Posterior cingulate gyrus (tissue), 11 donors: ENCODE data around the gene UBE2E1.

Experiments
- DNase-seq, 10 donors: peaks; one replicate each; pipeline versions ENCODE4 v3.0.0 to v3.0.0-alpha.2; 2020 to 2021; ENCODE audit warnings: mixed read lengths in 3 of 10
- intact Hi-C: fragments of 100-400 bp; cut with DNase I; formaldehyde crosslinking; loops from one replicate; pipeline ENCODE4 v1.15.1; 2023

The UBE2E1 gene

DNA sequence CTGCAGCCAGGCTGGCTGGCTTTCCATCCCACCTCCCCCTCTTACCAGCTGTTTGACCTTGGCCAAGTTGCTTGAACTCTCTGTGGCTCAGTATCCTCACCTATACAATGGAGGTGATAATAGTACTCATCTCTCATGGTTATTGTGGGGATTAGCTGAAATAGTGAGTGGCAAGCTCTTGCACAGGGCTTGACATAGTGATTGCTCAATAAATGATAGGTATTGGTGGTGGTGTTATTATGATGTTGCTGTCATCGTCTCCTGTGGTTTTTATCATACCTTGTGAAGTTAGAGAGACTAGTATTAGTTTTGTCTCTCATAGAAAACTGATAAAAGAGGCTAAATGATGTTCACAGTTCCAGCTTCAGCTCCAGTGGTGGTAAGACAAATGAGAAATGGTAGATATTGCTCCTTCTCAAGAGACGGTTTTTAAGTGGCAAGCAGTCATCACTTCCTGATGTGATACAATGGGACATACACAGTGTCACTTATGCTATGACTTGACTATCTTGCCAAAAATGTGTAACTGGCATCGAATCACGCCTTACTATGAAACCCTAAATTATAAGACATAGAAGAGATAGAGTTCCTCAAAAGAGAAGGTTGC is 12.1 kb upstream of the UBE2E1 start:
- intact Hi-C loops, result no loop called here
- DNase-seq, result no peak

DNA sequence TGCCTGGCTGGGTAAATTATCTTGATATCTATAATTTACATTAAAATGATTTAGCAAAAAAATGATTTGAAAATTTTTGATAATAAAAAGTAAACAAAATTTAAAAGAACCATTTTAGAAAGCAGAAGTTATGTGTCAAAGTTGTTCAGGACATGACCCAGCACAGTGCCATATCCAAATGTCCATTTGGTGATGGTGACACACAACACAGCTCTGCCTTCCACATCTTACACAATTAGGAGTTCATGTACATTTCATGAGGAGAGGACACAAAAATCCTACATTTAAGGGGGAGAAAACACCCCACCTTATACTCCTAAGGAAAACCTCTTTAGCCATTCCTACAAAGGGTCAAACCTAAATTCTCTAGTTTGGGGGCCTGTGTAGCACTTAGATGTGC is 10.7 kb upstream of the UBE2E1 start:
- intact Hi-C loops, result no loop called here

DNA sequence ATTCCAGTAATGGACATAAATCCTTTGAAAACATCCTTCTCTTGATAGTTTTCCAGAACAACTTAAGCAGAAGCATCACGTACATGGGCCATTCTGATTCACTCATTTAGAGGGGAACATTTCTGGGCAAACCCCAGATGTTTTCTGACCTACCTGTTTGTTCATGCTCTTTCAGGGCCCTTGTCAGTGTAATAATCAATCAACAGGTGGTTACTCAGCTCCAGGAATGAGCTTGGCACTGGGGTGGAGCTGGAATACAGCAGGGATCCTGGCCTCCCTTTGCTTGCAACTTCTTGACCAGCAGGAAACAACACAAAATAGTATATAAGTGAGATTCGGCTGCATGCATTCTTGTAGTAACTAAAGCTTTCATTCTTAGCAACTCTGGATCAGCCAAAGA is 9.2 kb upstream of the UBE2E1 start:
- DNase-seq, result no peak
- intact Hi-C loops, result no loop called here

More for the DNA sequence above, 10.7 kb upstream of the UBE2E1 start:
- DNase-seq, result no peak

DNA sequence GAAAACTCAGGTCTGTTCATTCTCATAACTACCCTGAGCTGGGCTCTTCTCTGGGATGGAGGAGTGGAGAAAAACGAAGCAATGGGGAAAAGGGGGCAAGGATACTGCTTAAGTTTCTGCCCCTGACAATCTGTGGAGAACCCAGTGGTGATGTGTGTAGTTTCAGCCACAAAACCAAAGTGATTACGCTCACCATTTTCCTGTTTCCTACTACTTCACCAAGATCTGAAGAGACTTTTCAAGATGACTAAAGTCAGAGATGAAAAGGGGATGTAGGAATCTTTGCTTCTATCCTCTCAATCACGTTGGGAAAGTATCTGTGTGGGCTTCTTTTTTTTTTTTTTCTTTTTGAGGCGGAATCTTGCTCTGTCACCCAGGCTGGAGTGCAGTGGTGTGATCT is 8.3 kb upstream of the UBE2E1 start:
- DNase-seq, result no peak
- intact Hi-C loops, result no loop called here

DNA sequence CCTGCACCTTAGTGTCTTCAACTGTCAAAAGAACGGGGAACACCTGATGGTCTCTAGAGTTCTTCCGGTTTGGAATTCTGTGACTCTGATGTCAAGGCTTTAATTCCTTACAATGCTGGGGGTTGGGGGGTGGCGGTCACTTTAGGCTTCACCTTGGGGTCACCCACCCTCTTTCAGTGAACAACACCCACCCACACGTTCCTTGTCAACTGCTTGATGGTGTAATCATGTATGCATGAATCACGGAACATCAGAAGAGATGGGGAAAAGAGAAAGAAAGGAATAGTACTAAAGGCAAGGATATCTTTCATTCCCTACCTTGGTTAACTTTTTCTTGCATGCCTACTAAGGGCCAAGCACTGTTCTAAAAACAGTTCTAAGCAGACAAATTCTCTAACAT is 7.3 kb upstream of the UBE2E1 start:
- intact Hi-C loops, result no loop called here
- DNase-seq, result no peak

DNA sequence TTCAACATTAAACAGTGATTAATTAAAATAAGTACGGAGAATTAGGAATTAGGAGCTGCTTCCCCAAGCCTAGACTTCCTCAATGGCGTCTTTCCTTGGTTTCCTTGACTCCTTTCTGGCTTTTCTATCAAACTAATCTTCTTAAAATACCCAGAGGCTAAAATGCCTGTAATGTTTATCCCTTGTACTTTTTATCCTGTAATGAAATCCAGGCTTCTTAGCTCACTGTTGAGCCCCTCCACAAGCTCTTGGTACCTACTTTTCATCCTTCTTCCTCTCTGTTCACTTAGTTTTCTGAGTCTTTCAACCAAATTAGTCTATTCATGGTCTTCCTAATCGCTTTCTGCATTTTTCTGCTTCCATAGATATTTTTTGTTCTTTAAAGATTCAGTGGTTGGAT is 6.9 kb upstream of the UBE2E1 start:
- intact Hi-C loops, result no loop called here
- DNase-seq, result no peak

DNA sequence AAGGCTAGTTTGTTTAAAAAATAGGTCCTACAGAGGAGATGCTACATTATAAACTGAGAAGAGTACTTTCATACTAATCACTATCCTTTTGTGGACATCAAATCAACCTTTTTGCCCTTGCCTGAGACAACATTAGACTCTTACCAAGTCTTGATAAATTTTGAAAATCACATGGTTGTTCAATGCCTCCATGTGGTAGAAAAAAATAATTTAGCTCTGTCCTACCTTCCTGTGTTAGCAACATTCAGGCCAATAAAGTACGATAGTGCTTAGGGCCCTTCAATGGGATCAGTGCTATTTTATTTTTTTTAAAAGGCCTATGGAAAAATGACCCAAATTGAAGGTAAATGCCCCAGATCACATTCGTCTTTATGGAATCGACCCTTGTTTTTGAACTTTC is 5.0 kb upstream of the UBE2E1 start:
- no peak for DNase-seq

DNA sequence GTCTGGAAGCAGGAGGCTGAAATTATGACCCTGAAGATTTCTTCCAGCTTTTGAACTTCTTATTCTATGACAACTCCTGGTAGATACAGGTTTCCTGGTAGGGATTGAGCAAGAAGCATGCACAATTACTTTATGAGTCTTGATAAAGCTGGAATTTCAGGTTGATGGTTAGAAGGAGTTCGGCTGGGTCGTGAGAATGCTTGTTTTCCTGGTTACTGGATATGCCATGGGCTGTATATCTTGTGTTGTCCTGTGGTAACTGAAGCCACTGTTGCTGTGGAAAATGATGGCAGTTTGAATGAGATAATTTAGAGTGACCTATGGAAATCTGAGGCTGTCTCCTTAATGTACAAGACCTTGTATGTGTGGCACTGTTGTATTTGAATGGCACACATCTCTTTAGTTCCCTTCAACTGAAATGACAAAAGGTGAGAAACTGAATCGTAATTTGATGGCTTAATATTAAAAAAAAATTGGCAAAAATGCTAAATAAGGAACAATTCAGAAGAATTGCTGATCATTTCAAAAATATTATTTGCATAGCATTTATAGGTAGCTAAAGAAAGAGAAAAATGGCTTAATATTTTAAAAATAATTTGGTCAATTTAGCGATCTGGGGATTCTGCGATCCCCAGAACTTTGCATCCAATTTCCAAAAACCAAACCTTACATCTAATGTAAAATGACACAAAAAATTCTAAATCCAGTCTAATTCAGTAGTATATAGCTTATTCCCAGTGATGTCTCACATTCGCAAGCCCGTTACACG is 1.1 kb upstream of the UBE2E1 start:
- intact Hi-C loops, result loop anchor here (5.0 to 10.0 kb wide), 2 partner anchors 190 to 602 kb away; partner anchors contain the start of gene UBE2E2
- no peak for DNase-seq

More for the DNA sequence above, 5.0 kb upstream of the UBE2E1 start:
- intact Hi-C loops, result loop anchor here (10.0 kb wide), 1 partner anchor 186 kb away; no protein-coding TSS in a partner anchor

DNA sequence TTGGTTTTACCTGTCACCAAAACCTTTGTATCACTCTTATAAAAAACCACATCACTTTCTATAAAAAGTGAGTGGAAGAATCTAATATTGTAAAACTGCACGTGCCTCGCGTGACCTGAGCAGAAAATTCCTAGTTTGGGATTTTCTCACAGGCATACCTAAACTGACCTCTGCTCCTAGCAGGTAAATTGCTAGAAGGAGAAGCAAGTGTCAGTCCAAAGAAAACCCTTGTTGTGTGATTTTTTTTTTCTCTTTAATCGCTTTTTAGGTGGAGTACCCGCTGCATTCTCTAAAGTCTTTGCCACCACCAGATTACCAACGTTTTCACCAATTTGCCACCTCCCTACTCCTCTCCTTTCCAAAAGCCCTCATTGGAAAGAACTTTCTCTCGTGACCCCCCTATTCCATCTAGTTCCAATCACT is 534 bp upstream of the UBE2E1 start:
- intact Hi-C loops, result loop anchor here (5.0 to 10.0 kb wide), 2 partner anchors 190 to 603 kb away; partner anchors contain the start of gene UBE2E2
- DNase-seq, result no peak

DNA sequence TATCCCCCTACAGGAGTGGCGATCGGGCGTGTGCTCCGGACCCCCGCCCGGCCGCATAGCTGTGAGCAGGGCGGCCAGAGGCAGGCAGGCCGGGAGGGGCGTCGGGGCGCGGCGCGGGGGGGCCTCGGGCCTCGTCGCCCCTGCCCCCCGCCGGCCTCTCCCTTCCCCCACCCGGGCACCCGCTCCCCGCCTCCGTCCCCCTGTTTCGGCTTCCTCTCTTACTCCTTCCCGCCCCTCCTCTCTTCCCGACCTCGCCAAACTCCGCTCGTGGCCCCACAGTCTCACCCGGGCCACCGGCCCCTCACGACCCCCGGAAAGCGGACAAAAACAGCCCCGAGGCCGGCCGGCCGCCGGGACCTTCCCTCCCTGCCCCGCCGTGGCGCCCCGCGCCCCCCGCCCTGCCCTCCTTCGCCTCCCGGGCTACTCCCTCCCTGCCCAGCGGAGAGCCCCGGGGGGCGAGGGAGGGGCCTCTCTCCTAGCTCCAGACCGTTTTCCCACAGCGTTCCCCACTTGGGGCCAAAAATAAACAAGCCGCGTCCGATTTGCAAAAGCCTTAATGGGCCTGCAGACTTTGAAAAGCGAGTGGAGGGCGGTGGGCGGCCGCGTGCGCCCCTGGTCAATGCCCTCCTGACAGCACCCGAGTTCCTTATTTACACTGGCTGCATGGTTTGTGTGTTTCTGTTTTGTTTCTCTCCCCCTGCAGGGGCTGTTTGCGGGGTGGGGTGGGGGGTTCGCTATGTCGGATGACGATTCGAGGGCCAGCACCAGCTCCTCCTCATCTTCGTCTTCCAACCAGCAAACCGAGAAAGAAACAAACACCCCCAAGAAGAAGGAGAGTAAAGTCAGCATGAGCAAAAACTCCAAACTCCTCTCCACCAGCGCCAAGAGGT is 1.0 kb downstream of the UBE2E1 start:
- peak in 7 of 10 donors; percentile 6 to 72 (median 39) for DNase-seq
- intact Hi-C loops, result loop anchor here (5.0 to 10.0 kb wide), 2 partner anchors 192 to 604 kb away; partner anchors contain the start of gene UBE2E2

DNA sequence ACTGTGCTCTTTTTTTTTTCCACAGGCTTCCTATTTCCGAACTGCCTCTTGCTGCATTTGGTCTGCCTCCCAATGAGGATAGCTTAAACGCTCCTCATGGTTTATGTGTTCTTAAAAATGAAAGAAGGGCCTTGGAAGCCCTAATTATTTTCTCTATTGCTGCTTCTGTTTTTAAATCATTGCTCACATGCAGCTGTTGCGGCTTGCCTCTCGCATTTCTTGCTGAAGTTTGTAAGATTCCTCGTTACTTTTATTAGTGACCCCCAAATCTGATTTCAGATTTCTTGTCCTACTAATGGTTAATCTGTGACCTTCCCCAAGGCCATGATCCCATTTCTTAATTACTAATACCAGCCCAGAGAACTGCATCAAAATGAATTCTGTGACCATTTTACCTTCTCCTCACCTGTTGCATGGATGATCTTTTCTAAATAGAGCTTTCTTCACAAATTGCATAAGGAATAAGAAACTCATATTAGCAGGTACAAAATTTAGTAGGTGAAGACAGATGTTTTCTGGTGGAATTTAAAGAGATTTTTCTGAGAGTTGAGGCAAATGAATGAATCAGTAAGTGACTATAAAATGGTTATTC is 1.8 kb downstream of the UBE2E1 start:
- intact Hi-C loops, result loop anchor here (5.0 to 10.0 kb wide), 2 partner anchors 193 to 605 kb away; partner anchors contain the start of gene UBE2E2
- no peak for DNase-seq

DNA sequence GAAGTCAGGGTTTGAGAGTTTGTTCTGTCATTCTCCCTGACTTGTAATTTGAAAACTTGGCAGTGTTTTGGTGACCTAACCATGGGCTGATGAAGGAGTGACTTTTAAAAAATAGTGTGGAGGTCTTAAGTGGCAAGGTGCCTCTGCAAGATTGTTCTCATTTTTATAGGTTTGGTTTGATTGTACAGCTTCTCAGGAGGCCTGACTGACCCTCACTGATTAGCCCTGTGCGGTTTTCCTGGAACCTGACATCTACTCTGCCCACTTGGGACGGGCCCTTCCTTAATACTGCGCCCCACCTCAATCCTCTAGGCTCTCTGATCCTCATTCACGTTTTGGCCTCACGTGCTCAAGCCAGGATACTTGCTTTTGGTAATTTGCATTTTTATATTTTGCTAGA is 2.8 kb downstream of the UBE2E1 start:
- intact Hi-C loops, result loop anchor here (5.0 to 10.0 kb wide), 2 partner anchors 194 to 606 kb away; partner anchors contain the start of gene UBE2E2
- no peak for DNase-seq

DNA sequence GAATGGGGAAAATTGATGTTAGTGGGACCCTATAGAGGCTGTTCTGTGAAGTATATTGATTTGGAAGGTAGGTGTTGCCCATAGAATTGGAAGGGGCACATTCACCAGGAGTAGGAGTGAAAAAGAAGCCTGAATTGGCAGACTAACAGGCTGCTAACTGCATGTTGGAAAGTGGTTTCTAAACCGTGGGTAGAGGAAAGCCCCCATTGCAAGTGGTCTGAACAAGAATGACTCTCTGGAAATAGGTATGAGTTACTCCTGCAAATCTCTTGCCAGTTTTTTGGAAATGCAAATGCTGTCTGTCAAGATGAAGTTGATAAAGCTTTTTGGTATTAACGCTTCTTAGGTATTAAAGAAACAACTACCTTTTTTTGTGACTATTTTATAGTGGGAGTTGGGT is 3.5 kb downstream of the UBE2E1 start:
- intact Hi-C loops, result loop anchor here (5.0 to 10.0 kb wide), 2 partner anchors 194 to 607 kb away; partner anchors contain the start of gene UBE2E2
- DNase-seq, result no peak

DNA sequence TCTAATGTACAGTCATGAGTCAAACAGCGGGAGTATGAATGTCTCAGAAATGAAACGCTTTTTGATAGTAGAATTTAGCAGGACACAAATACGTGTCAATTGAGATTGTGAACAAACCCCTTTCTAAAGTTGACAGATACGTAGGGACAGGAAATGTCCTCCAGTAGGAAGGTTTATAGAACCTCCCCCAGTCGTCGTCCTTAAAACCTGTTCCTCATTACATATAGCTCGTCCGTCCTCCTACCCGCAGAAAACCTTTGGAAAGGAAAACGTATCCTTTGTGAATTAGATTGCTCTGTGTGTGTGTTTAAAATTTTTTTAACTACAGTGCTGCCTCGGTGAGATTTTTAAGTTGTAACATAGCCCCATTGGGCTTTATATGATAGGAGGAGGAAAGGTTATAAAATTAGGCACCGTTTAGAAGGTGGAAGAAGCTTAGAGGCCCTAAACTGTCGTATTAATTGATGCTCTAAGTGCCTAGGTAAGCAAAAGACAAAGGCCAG is 4.1 kb downstream of the UBE2E1 start:
- DNase-seq, result no peak
- intact Hi-C loops, result loop anchor here (5.0 to 10.0 kb wide), 2 partner anchors 195 to 608 kb away; partner anchors contain the start of gene UBE2E2

DNA sequence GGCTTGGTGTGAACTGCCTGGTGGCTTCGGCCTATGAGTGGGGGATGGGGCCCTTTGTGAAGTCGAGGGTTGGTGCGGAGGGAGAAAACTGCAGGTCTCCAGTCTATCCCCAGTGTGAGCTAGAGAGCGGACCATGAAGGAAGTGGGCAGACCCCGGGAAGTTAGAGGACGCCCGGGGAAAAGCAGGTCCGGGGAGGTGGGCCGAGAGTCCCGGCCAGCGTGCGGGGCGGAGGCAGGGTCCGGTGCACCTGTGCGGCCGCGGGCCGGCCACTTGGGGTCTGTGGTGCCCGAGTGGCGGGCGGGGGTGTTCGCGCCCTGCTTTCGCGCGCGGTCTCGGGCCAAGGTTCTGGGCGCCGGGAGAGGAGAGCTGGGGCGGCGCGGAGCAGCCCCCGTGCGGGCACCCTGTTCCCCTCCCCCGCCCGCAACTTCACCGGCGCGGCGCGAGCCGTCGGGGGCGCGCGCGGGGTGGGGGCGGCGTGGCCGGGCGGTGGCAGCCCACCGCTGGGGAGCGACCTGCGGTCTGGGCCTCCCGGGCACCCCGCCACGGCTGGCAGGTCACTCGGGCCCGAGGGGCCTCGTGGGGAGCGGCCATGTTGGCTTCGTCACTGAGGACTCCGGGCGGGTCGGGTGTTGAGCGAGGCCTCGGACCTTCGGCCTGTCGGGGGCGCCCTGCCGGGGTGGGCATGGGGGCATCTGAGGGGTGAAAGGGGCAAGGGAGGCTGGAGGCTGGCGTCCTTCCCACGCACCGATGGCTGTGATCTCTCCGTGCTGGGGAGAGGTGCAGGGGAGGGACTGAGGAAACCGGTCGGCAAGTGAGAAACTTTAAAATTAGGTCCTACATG is 4.8 kb downstream of the UBE2E1 start:
- intact Hi-C loops, result no loop called here
- DNase-seq, result peak; percentile 35 to 91 (median 44)

DNA sequence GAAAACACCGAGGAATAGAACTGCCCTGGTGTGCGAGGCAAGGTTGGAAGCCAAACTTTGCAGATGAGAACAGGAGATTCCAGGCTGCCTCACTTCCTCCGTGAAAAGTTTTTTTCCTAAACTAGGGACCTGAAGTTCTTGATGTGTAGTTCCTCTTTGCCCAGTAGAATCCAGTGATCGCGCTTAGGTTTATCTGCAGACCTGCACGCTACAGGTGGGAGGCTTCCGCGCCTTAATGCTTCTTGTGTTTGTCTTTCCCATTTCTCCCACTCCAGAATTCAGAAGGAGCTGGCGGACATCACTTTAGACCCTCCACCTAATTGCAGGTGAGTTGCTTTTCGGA is 5.4 kb downstream of the UBE2E1 start:
- no peak for DNase-seq
- intact Hi-C loops, result no loop called here

DNA sequence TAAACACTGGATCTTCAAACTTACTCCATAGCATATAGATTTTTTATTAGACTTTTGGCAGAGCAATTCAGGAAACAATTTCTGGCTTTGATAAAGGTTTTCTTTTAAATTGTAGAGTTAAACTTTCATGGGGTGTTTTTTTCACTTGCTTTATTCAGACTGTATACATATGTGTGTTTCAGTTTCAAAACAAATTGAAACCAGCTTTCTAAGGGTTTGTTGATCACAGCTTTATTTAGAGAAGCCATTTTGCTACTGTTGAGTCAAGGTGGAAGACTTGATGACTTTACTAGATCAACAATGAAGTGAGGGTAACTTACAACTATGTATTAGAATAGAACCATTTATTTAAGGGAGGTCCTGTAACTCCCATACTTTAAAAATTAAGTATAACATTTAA is 6.2 kb downstream of the UBE2E1 start:
- intact Hi-C loops, result no loop called here

DNA sequence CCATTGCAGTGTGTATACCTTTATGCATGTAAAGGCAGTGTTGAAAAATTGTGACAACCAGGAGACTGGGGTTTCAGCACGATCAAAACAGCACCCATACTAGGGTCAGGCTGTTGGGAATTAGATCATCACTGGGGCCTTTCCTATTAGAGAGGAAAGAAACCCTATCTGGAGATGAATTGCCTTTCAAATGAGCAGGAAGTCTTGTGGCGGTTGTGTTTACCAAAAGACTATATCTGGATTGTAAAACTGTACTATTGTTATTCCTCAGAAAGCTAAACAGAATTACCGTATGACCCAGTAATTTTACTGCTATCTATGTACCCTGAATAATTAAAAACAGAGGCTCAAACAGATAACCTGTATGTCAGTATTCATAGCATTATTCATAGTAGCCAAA is 10.1 kb downstream of the UBE2E1 start:
- intact Hi-C loops, result no loop called here
- DNase-seq, result no peak

More for the DNA sequence above, 6.2 kb downstream of the UBE2E1 start:
- DNase-seq, result no peak

DNA sequence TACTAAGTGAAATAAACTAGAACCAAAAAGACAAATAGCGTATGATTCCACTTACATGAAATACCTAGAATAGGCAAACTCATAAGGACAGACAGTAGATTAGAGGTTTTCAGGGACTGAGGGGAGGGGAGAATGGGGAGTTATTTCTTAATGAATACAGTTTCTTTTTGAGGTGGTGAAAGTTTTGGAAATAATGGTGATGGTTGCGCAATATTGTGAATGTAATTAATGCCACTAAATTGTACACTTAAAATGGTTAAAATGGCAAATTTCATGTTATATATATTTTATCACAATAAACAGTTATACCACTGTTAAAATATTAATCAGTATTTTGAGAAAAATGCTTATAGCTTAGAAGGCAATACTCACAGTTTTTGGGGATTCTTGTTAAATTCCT is 11.0 kb downstream of the UBE2E1 start:
- DNase-seq, result no peak
- intact Hi-C loops, result no loop called here
